Endometrium (tissue), 2 donors: Measurements from ENCODE around the gene PIH1D1.
A peak's percentile ranks its signal among the peaks of the same experiment; 100 is the strongest.
"Not testable (repeated sequence)": the region's sequence is repeated elsewhere in the genome, so short reads cannot be mapped to it uniquely, and the experiment has no call there.

Experiments
- FAIRE-seq: peaks from 2 replicates; lab custom pipeline; 2012; peaks lifted over from hg19 to GRCh38; lab: Jason Lieb, UNC
- donor health status: control.
- donor health status: control.

Gene PIH1D1

GRCh38 chr19:49481020-49481683 is 29.5 kb upstream of the PIH1D1 start:
- no peak for FAIRE-seq

- no peak for FAIRE-seq
Measured at GRCh38 chr19:49479975-49480628, 28.5 kb upstream of the PIH1D1 start.

DNA sequence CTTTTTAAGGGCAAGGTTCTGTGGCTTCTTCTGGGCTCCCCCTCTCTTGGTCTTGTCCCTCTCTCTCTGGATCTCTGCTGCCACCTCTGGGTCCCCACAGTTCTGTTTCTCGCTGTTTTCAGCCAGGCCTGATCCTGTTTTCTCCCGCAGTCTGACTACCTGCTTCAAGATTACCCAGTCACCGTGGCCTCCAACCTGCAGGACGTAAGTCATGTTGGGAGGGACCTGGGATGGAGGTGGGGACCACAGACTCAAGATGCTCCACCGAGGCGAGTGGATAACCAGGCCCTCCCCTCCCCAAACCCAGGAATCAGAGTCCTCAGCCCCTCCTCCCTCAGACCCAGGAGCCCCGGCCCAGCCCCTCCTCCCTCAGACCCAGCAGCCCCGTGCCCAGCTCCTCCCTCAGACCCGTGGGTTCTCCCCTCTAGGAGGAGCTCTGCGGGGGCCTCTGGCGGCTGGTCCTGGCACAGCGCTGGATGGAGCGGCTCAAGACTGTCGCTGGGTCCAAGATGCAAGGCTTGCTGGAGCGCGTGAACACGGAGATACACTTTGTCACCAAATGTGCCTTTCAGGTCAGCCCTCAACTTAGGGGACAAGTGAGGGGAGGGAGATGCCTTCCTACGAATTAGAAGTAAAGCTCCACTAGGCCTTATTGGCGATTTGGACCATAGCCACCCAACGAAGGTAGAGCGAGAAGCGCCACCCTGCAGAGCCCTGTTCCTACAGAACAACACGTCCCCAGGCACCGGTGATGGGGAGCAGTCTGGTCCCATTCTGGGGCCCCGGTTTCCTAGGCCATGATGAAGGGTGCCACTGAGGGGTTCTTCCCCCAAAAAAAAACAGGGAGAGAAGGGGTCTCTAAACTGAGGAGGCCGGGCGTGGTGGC is 24.6 kb upstream of the PIH1D1 start:
- no peak for FAIRE-seq

DNA sequence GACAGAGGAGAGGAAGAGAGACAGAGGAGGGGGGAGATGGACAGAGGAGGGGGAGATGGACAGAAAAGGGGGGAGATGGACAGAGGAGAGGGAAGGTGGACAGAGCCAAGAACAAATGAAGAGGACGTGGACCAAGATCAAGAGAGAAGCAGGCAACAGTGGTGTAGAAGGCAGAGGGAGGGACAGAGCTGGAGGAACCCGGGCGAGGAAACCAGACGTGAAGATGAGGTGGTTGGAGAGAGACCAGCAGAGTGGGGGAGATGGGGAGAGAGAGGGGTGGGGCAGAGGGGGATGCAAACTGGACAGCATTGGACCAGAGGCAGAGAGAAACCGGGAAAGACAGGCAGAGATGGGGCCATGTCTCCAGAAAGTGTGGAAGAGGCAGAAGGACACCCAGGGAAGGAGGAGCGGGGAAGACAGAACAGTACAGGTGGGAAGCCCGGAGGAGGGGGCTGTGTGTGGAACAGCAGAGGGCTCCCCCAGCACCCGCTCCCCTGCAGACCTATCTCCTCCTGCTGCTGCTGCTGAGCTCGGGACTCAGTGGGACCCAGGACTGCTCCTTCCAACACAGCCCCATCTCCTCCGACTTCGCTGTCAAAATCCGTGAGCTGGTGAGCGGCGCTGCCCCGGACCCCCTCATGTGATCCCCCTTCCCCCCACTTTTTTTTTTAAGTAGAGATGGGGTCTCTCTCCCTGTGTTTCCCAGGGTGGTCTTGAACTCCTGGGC is 23.7 kb upstream of the PIH1D1 start:
- no peak for FAIRE-seq

GRCh38 chr19:49474542-49474924 is 22.9 kb upstream of the PIH1D1 start:
- FAIRE-seq = no peak

- no peak for FAIRE-seq
Measured at GRCh38 chr19:49473868-49474541, 22.4 kb upstream of the PIH1D1 start, which contains the start of gene FLT3LG. TSS of gene FLT3LG (plus strand) at chr19:49474215. CDS start at chr19:49474640, 425 bp downstream.

GRCh38 chr19:49473501-49473867 is 21.9 kb upstream of the PIH1D1 start:
- FAIRE-seq = not testable (repeated sequence)

DNA sequence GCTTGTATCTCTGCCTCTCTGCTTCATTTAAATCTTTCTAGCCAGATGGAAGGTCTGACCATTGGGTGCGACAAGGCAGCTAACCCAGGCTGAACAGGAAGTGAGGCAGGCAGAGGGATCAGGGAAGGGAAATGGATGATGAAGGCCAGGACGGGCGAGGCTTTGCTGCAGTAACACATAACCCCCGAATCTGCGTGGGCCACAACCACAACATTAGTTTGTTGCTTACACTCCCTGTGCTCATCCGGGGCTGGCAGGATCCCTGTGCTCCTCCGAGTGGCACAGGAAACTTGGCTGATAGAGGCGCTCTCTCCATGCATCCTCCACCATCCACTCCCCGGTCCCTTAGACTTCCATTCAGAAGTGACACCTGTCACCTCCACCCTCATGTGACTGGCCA is 21.3 kb upstream of the PIH1D1 start:
- no peak for FAIRE-seq

DNA sequence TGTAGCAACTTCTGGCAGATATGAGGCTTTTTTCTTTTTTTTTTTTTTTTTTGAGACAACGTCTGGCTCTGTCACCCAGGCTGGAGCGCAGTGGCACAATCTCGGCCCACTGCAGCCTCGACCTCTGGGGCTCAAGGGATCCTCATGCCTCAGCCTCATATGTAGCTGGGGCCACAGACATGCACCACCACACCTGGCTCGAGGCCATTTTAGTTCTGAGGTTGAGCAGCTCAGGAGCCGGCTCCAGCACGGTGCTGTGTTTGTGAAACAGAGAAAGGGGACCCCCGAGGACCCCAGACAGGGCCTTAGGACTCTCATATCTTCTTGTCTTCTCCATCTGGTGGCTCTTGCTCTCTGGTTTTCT is 19.0 kb upstream of the PIH1D1 start:
- FAIRE-seq = no peak

DNA sequence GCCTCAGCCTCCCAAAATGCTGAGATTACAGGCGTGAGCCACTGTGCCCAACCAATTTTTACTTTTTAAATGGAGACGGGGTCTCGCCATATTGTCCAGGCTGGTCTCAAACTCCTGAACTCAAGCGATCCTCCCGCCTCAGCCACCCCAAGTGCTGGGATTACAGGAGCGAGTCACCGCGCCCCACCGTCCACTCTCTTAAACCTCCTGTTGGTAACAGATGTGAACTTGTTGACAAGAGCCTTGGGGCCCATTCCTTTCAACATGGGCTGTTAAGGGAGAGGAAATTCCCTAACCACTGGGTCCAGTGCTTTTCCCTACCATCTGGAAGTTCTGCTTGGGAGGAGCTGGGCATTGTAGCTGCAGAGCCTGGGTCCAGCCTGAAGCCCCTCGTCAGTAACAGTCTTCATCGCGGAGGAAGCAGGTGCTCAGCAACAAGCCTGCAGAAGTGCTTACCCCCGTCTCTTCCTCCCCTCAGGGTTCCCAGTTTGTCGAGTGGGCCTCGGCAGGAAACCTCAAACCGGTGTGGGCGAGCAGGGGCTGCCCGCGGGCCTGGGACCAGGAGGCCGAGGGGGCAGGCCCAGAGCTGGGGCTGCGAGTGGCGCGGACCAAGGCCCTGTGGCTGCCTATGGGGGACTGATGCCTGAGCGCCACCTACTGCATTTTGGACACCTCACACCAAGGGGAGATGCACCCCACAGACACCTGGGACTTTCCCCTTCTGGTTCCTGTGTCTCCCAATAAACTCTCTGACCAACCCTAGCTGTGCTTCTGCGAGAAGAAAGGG is 18.4 kb upstream of the PIH1D1 start:
- no peak for FAIRE-seq

DNA sequence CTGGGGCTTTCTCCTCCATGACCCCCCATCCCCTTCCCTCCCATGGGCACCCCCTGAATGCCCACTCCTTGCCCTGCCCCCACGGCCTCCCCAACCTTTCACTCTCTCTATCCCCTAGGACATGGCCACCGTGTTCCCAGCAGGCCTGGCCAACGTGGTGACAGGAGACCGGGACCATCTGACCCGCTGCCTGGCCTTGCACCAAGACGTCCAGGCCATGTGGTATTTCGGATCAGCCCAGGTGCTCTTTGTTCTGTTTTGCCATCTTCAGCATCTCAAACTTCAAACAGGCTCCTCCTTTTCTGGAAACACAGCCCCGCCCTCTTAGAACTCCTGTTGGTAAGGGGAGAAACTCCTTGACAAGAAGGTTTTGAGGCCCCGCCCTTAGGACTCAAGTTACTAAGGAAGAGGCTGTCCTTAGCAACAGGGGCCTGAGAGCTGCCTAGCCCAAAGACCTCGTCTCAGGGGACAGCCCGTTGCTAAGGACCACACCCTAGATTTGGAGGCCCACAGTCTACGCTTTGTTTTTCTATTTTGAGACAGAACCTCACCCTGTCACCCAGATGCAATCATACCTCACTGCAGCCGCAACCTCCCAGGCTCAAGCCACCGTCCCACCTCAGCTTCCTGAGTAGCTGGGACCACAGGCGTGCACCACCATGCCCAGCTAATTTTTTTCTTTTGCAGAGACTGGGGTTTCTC is 17.3 kb upstream of the PIH1D1 start:
- FAIRE-seq = no peak

DNA sequence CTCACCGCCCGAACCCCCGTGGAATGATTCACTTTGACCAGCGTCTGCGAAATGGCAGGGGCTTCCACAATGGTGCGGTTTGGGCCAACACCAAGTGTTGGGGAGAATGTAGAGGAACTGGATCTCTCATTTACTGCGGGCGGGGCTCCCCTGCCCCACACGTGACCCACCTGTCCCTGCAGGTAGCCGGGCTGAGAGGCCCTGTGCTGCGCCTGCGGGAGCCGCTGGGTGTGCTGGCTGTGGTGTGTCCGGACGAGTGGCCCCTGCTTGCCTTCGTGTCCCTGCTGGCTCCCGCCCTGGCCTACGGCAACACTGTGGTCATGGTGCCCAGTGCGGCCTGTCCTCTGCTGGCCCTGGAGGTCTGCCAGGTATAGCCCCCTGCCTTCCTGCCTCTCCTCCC is 16.6 kb upstream of the PIH1D1 start:
- FAIRE-seq = no peak

GRCh38 chr19:49465371-49465770 is 13.8 kb upstream of the PIH1D1 start:
- FAIRE-seq = no peak

- no peak for FAIRE-seq
Measured at GRCh38 chr19:49463960-49464740, 12.5 kb upstream of the PIH1D1 start.

GRCh38 chr19:49462492-49462891 is 10.9 kb upstream of the PIH1D1 start:
- no peak for FAIRE-seq

GRCh38 chr19:49461656-49462055 is 10.0 kb upstream of the PIH1D1 start:
- no peak for FAIRE-seq

GRCh38 chr19:49461130-49461529 is 9.5 kb upstream of the PIH1D1 start:
- peak; percentile 74 for FAIRE-seq

- FAIRE-seq = no peak
Measured at GRCh38 chr19:49459388-49459787, 7.8 kb upstream of the PIH1D1 start.

- no peak for FAIRE-seq
Measured at GRCh38 chr19:49458567-49458903, 6.9 kb upstream of the PIH1D1 start.

GRCh38 chr19:49456326-49456725 is 4.7 kb upstream of the PIH1D1 start:
- FAIRE-seq = no peak
